Progenitor cell of endocrine pancreas (in vitro differentiated cells): ENCODE results near the gene MRPL57. TPM values are rescaled to one million over a fixed set of nuclear protein-coding genes. Genes with fewer than 3 reads are reported as not detected.
A peak's percentile ranks its signal among the peaks of the same experiment; 100 is the strongest.
"Not testable (repeated sequence)": the region's sequence is repeated elsewhere in the genome, so short reads cannot be mapped to it uniquely, and the experiment has no call there.

Experiments
- DNase-seq: peaks from one replicate; pipeline ENCODE4 v3.0.0; 2021; ENCODE audit warnings: low spot score; ENCODE audit not compliant: unreplicated experiment
- H3K27ac Mint-ChIP-seq: 2 replicates; pipeline ENCODE4 v1.8.0; 2021; ENCODE audit warnings: mild to moderate bottlenecking, moderate library complexity, mixed read lengths
- H3K27me3 Mint-ChIP-seq: 2 replicates; pipeline ENCODE4 v1.8.0; 2021; ENCODE audit warnings: mixed read lengths
- H3K36me3 Mint-ChIP-seq: 2 replicates; pipeline ENCODE4 v1.8.0; 2022; ENCODE audit warnings: mixed read lengths; ENCODE audit not compliant: insufficient read depth
- H3K4me1 Mint-ChIP-seq: 2 replicates; pipeline ENCODE4 v1.8.0; 2021; ENCODE audit warnings: low read depth, mixed read lengths
- H3K4me3 Mint-ChIP-seq: 2 replicates; pipeline ENCODE4 v1.8.0; 2021; ENCODE audit warnings: low read depth, mild to moderate bottlenecking, moderate library complexity, mixed read lengths
- H3K9me3 Mint-ChIP-seq: 2 replicates; pipeline ENCODE4 v1.8.0; 2021; ENCODE audit warnings: low read depth, mixed read lengths
- CTCF ChIP-seq: fragments of 200-600 bp; sonication (generic); IDR thresholded peaks from one replicate; pipeline ENCODE4 v1.5.0; 2021; ENCODE audit warnings: antibody characterized with exemption, mild to moderate bottlenecking; ENCODE audit not compliant: unreplicated experiment
- total RNA-seq: library from RNA; stranded (reverse); gene quantifications from 2 replicates; pipeline ENCODE4 v1.2.1, GENCODE V29; 2021

MRPL57 gene
- total RNA-seq, 1 donor from 2014 or later, result 22.8 TPM

DNA sequence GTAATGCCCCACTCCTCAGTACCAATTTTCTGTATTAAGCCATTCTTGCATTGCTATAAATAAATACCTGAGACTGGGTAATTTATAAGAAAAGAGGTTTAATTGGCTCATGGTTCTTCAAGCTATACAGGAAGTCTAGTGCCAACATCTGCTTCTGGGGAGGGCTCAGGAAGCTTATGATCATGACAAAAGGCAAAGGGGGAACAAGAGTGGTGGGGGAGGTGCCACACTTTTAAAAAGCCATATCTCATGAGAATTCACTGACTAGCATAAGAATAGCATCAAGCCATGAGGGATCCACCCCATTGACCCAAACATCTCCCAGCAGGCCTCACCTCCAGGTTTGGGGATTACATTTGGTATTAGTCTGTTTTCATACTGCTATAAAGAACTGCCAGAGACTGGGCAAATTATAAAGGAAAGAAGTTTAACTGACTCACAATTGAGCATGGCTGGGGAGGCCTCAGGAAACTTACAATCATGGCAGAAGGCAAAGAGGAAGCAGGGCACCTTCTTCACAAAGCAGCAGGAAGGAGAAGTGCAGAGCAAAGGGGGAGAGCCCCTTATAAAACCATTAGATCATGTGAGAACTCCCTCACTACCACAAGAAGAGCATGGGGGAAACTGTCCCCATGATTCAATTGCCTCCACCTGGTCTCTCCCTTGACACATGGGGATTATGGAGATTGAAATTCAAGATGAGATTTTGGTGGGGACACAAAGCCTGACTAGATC is 25.2 kb downstream of the MRPL57 start:
- not testable (repeated sequence) for H3K4me3 Mint-ChIP-seq, H3K27me3 Mint-ChIP-seq, DNase-seq, H3K4me1 Mint-ChIP-seq, H3K27ac Mint-ChIP-seq, H3K36me3 Mint-ChIP-seq
- peaks cover 14% of the 10 kb centered on the region for H3K9me3 Mint-ChIP-seq

DNA sequence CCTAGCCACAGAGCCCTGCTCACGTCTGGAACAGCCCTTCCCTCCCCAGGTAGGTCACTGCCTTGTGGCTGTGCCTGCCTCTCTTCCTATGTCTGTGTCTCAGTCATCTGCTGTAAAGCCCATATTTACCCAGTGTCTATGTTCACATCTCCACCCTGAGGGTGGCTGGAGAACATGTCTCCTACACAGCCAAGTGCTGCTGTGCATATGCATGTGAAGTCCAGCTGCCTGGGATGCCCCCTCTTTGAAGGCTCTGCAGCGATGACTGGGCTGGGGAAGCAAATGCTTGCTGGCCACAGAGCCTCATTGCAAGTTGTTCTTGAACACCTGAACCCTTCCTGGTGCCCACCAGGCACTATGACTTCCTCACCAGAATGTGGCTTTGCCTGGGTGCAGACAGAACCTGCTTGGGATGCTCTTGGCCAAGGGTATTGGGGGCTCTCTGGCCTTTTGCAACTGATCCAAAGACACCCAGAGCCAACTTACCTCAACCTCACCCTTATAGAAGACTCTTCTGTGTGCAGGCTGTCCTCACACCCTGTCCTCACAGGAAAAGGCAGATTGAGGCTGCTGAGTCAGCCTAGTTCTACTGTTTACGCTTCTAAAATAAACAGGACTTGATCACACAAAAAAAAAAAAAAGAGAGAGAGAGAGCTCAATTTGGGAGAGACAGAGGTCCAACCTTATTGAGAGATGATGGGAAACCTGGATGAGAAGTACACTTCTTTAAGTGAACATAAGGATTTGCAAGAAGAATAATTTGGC is 26.5 kb downstream of the MRPL57 start:
- Mint-ChIP-seq H3K27me3 (no peaks in the 10 kb centered on the region), H3K9me3 (peaks cover 14% of the 10 kb centered on the region), H3K27ac (peak overlapping the region; percentile 7), H3K36me3 (peaks cover 2% of the 10 kb centered on the region), H3K4me1 (peaks cover 4% of the 10 kb centered on the region), H3K4me3 (no peak overlapping the region)
- DNase-seq, result no peak
- TF ChIP-seq CTCF, result no peak

GRCh38 chr13:21208652-21209154 is 32.2 kb downstream of the MRPL57 start:
- H3K27me3 Mint-ChIP-seq, result no peaks in the 10 kb centered on the region
- TF ChIP-seq CTCF, result no peak
- H3K4me1 Mint-ChIP-seq, result no peaks in the 10 kb centered on the region
- DNase-seq, result no peak
- no peak overlapping the region for H3K27ac Mint-ChIP-seq
- H3K4me3 Mint-ChIP-seq, result no peak overlapping the region
- peaks cover 20% of the 10 kb centered on the region for H3K9me3 Mint-ChIP-seq
- H3K36me3 Mint-ChIP-seq, result no peaks in the 10 kb centered on the region

GRCh38 chr13:21212138-21212775 is 35.8 kb downstream of the MRPL57 start:
- Mint-ChIP-seq H3K4me1 (no peaks in the 10 kb centered on the region), H3K27me3 (no peaks in the 10 kb centered on the region)

GRCh38 chr13:21215419-21215818 is 39.0 kb downstream of the MRPL57 start:
- not testable (repeated sequence) for H3K4me1 Mint-ChIP-seq, DNase-seq, H3K36me3 Mint-ChIP-seq, H3K27ac Mint-ChIP-seq, H3K27me3 Mint-ChIP-seq, H3K4me3 Mint-ChIP-seq
- peaks cover 20% of the 10 kb centered on the region for H3K9me3 Mint-ChIP-seq

More at GRCh38 chr13:21212138-21212775, 35.8 kb downstream of the MRPL57 start:
- Mint-ChIP-seq H3K9me3 (peaks cover 20% of the 10 kb centered on the region), H3K36me3 (no peaks in the 10 kb centered on the region), H3K4me3 (no peak overlapping the region), H3K27ac (no peak overlapping the region)
- DNase-seq, result no peak
- no peak for TF ChIP-seq CTCF

DNA sequence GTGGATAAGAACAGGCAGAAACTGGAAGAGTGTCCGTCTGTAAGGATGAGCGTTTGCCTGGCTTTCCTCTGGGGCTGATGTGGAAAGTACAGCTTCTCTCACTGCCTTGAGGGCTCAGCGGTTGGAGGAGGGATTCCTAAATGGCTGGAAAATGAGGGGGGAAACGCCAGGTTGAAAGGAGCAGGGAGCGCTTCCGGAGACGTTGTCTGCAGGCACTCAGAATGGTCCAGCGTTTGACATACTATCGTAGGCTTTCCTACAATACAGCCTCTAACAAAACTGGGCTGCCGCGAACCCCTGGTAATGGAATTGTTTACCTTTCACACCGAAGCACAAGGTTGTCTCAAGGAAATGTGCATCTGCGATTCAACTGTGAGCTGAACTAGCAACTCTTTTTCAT is 39.9 kb downstream of the MRPL57 start:
- Mint-ChIP-seq H3K27ac (no peak overlapping the region), H3K27me3 (no peaks in the 10 kb centered on the region), H3K4me3 (no peak overlapping the region), H3K4me1 (no peaks in the 10 kb centered on the region), H3K9me3 (peaks cover 16% of the 10 kb centered on the region), H3K36me3 (no peaks in the 10 kb centered on the region)
- no peak for DNase-seq
- TF ChIP-seq CTCF, result no peak
